Endothelial cell of umbilical vein (primary cell): ENCODE data around the gene PAX2.

Source experiments
- CTCF ChIP-seq, 2 donors: IDR thresholded peaks; 1 replicate in 1 of 2; 2 replicates in 1 of 2; pipeline ENCODE4 v1.5.1; 2011; ENCODE audit warnings: low read length in 2 of 2, mild to moderate bottlenecking in 2 of 2, moderate library complexity in 2 of 2, control low read depth in 1 of 2, inconsistent platforms in 1 of 2, low read depth in 1 of 2; ENCODE audit not compliant: insufficient read depth in 1 of 2; ENCODE audit errors: extremely low read depth in 1 of 2
- EZH2 ChIP-seq: IDR thresholded peaks from 2 replicates; pipeline ENCODE4 v1.6.1; 2012; ENCODE audit warnings: borderline replicate concordance, low read depth, mild to moderate bottlenecking, moderate library complexity, low read length, inconsistent platforms; ENCODE audit not compliant: severe bottlenecking
- POLR2A ChIP-seq: IDR thresholded peaks from 2 replicates; pipeline ENCODE4 v1.6.1; 2012; ENCODE audit warnings: low read depth, mild to moderate bottlenecking, control low read depth, low read length
- POLR2AphosphoS5 ChIP-seq: IDR thresholded peaks from 2 replicates; pipeline ENCODE4 v1.6.1; 2012; ENCODE audit warnings: low read depth, mild to moderate bottlenecking, control low read depth, low read length, moderate library complexity; ENCODE audit not compliant: insufficient read depth

GRCh38 chr10:100811261-100811660, 65.9 kb downstream of the PAX2 start:
- TF ChIP-seq POLR2A (no peak), CTCF (IDR thresholded peaks at IDR 0.05; ENCODE audit: extremely low read depth in 1 of 2, insufficient read depth in 1 of 2, low read depth in 1 of 2, low read length in 2 of 2) (no peak), POLR2AphosphoS5 (no peak), EZH2 (no peak)
